SJSA1 (cell line): Measurements from ENCODE around the gene PNPLA7. TPM values are rescaled to one million over a fixed set of nuclear protein-coding genes. Genes with fewer than 3 reads are reported as not detected.
"Not testable (repeated sequence)": the region's sequence is repeated elsewhere in the genome, so short reads cannot be mapped to it uniquely, and the experiment has no call there.

ENCODE experiments used
- DNase-seq, 2 experiments: peaks; one replicate each; pipeline ENCODE4 v3.0.0-alpha.2; 2015 to 2020; ENCODE audit warnings: low spot score in 2 of 2, low read depth in 1 of 2
- H3K27ac ChIP-seq: fragments of 250-450 bp; sonication (Bioruptor Pico); 2 replicates; pipeline ENCODE4 v1.5.1; 2020; ENCODE audit warnings: mild to moderate bottlenecking, moderate library complexity
- H3K27me3 ChIP-seq: fragments of 250-450 bp; sonication (Bioruptor Pico); replicated peaks from 2 replicates; pipeline ENCODE4 v1.5.1; 2020; ENCODE audit warnings: mild to moderate bottlenecking, moderate library complexity
- H3K36me3 ChIP-seq: fragments of 250-450 bp; sonication (Bioruptor Pico); 2 replicates; pipeline ENCODE4 v1.5.1; 2020; ENCODE audit warnings: mild to moderate bottlenecking
- H3K4me1 ChIP-seq: fragments of 250-450 bp; sonication (Bioruptor Pico); replicated peaks from 2 replicates; pipeline ENCODE4 v1.6.1; 2021; ENCODE audit warnings: mild to moderate bottlenecking
- H3K4me3 ChIP-seq: fragments of 250-450 bp; sonication (Bioruptor Pico); 2 replicates; pipeline ENCODE4 v1.5.1; 2020; ENCODE audit warnings: mild to moderate bottlenecking
- H3K9me3 ChIP-seq: fragments of 250-450 bp; sonication (Bioruptor Pico); replicated peaks from 2 replicates; pipeline ENCODE4 v1.5.1; 2020; ENCODE audit warnings: mild to moderate bottlenecking
- total RNA-seq: library from RNA; depleted of rRNA; stranded (reverse); fragments of >200 nt; shearing (Covaris generic); gene quantifications from 2 replicates; pipeline ENCODE4 v1.2.3, GENCODE V29; 2014

Gene PNPLA7
- total RNA-seq, 1 experiment from 2014 or later: 0.05 TPM

- Histone ChIP-seq H3K36me3 (peaks cover 59% of the 10 kb centered on the region), H3K4me1 (peaks cover 15% of the 10 kb centered on the region), H3K9me3 (no peaks in the 10 kb centered on the region), H3K27me3 (no peaks in the 10 kb centered on the region), H3K4me3 (no peak overlapping the region), H3K27ac (no peak overlapping the region)
- DNase-seq: no peak
Observed at GRCh38 chr9:137581361-137582285, 31.4 kb upstream of the PNPLA7 start.

GRCh38 chr9:137580954-137581322, 30.7 kb upstream of the PNPLA7 start:
- Histone ChIP-seq H3K27ac (no peak overlapping the region), H3K9me3 (no peaks in the 10 kb centered on the region), H3K4me1 (peaks cover 15% of the 10 kb centered on the region), H3K4me3 (no peak overlapping the region), H3K36me3 (peaks cover 63% of the 10 kb centered on the region), H3K27me3 (no peaks in the 10 kb centered on the region)
- no peak for DNase-seq

- Histone ChIP-seq H3K27ac (no peak overlapping the region), H3K4me3 (no peak overlapping the region), H3K36me3 (peaks cover 64% of the 10 kb centered on the region), H3K27me3 (no peaks in the 10 kb centered on the region), H3K9me3 (no peaks in the 10 kb centered on the region), H3K4me1 (peaks cover 15% of the 10 kb centered on the region)
- DNase-seq: no peak
Observed at GRCh38 chr9:137580209-137580953, 30.2 kb upstream of the PNPLA7 start.

GRCh38 chr9:137579259-137579604, 29.0 kb upstream of the PNPLA7 start:
- Histone ChIP-seq H3K4me1 (peaks cover 15% of the 10 kb centered on the region), H3K9me3 (no peaks in the 10 kb centered on the region)
- no peak for DNase-seq

GRCh38 chr9:137578518-137579258, 28.5 kb upstream of the PNPLA7 start, which contains the start of gene DPH7:
Gene DPH7 (minus strand): TSS chr9:137578925. CDS start chr9:137578777, 148 bp downstream.
- H3K27ac ChIP-seq: peak within 1 kb of the TSS; percentile 13; the same call in 1 of the 2 replicates
- DNase-seq: peak; percentile 86 to 93
- peak within 1 kb of the TSS; percentile 96 for H3K4me3 ChIP-seq
- H3K36me3 ChIP-seq: peaks cover 58% of the 10 kb centered on the region
- no peaks in the 10 kb centered on the region for H3K27me3 ChIP-seq
- H3K4me1 ChIP-seq: peaks cover 15% of the 10 kb centered on the region
- H3K9me3 ChIP-seq: no peaks in the 10 kb centered on the region

More at GRCh38 chr9:137579259-137579604, 29.0 kb upstream of the PNPLA7 start:
- no peaks in the 10 kb centered on the region for H3K27me3 ChIP-seq
- peaks cover 62% of the 10 kb centered on the region for H3K36me3 ChIP-seq
- H3K27ac ChIP-seq: no peak overlapping the region
- H3K4me3 ChIP-seq: peak overlapping the region; percentile 96

- Histone ChIP-seq H3K9me3 (no peaks in the 10 kb centered on the region), H3K4me1 (peaks cover 15% of the 10 kb centered on the region), H3K27me3 (no peaks in the 10 kb centered on the region), H3K36me3 (peaks cover 49% of the 10 kb centered on the region), H3K4me3 (no peak overlapping the region), H3K27ac (no peak overlapping the region)
- no peak for DNase-seq
Observed at GRCh38 chr9:137575716-137576411, 25.7 kb upstream of the PNPLA7 start.

- no peak overlapping the region for H3K4me3 ChIP-seq
- no peaks in the 10 kb centered on the region for H3K9me3 ChIP-seq
- no peaks in the 10 kb centered on the region for H3K27me3 ChIP-seq
- no peak for DNase-seq
- peaks cover 44% of the 10 kb centered on the region for H3K36me3 ChIP-seq
- no peak overlapping the region for H3K27ac ChIP-seq
- H3K4me1 ChIP-seq: peaks cover 15% of the 10 kb centered on the region
Observed at GRCh38 chr9:137575364-137575715, 25.1 kb upstream of the PNPLA7 start.

- Histone ChIP-seq H3K27ac (no peak overlapping the region), H3K27me3 (no peaks in the 10 kb centered on the region), H3K4me3 (no peak overlapping the region)
Observed at GRCh38 chr9:137574192-137574591, 24.0 kb upstream of the PNPLA7 start.

GRCh38 chr9:137570566-137570965, 20.4 kb upstream of the PNPLA7 start:
- DNase-seq: no peak
- Histone ChIP-seq H3K9me3 (no peaks in the 10 kb centered on the region), H3K27ac (no peak overlapping the region), H3K4me3 (no peak overlapping the region), H3K36me3 (peaks cover 21% of the 10 kb centered on the region), H3K27me3 (no peaks in the 10 kb centered on the region), H3K4me1 (no peaks in the 10 kb centered on the region)

More at GRCh38 chr9:137574192-137574591, 24.0 kb upstream of the PNPLA7 start:
- H3K9me3 ChIP-seq: no peaks in the 10 kb centered on the region
- peaks cover 40% of the 10 kb centered on the region for H3K36me3 ChIP-seq
- no peak for DNase-seq
- peaks cover 14% of the 10 kb centered on the region for H3K4me1 ChIP-seq

- Histone ChIP-seq H3K27ac (no peak overlapping the region), H3K4me1 (no peaks in the 10 kb centered on the region), H3K4me3 (no peak overlapping the region), H3K27me3 (no peaks in the 10 kb centered on the region), H3K36me3 (peaks cover 17% of the 10 kb centered on the region), H3K9me3 (no peaks in the 10 kb centered on the region)
- DNase-seq: no peak
Observed at GRCh38 chr9:137569609-137570203, 19.5 kb upstream of the PNPLA7 start.

GRCh38 chr9:137568445-137568844, 18.2 kb upstream of the PNPLA7 start:
- H3K36me3 ChIP-seq: peaks cover 15% of the 10 kb centered on the region
- not testable (repeated sequence) for DNase-seq, H3K9me3 ChIP-seq

GRCh38 chr9:137564817-137565411, 14.7 kb upstream of the PNPLA7 start:
- H3K9me3 ChIP-seq: no peaks in the 10 kb centered on the region
- H3K4me3 ChIP-seq: no peak overlapping the region
- H3K4me1 ChIP-seq: no peaks in the 10 kb centered on the region
- H3K27me3 ChIP-seq: no peaks in the 10 kb centered on the region
- no peak overlapping the region for H3K27ac ChIP-seq
- DNase-seq: no peak
- peaks cover 7% of the 10 kb centered on the region; the same call in 1 of the 2 replicates for H3K36me3 ChIP-seq

More at GRCh38 chr9:137568445-137568844, 18.2 kb upstream of the PNPLA7 start:
- H3K27me3 ChIP-seq, H3K4me1 ChIP-seq, H3K4me3 ChIP-seq, H3K27ac ChIP-seq: not testable (repeated sequence)
